Naive thymus-derived CD4-positive, alpha-beta T cell (primary cell): ENCODE measurements around the gene PHF2. TPM values are rescaled to one million over a fixed set of nuclear protein-coding genes. Genes with fewer than 3 reads are reported as not detected.

Source experiments
- ATAC-seq: fragments of 150-1000 bp; cut with Tn5 transposase; 2 replicates; pipeline ENCODE4 v1.10.0; 2021; ENCODE audit warnings: mild to moderate bottlenecking, moderate library complexity
- CTCF ChIA-PET: fragments of 350-600 bp; sonication (Branson Sonifier 250); formaldehyde crosslinking; loops from one replicate; lab custom pipeline; 2021; ENCODE audit warnings: antibody characterized with exemption; lab: Charles Lee
- POLR2A ChIA-PET: fragments of 350-600 bp; sonication (Branson Sonifier 250); formaldehyde crosslinking; loops from one replicate; lab custom pipeline; 2021; ENCODE audit warnings: antibody characterized with exemption, inconsistent platforms; lab: Charles Lee
- DNase-seq, 9 donors: peaks; one replicate each; pipeline versions ENCODE4 v3.0.0 to v3.0.0-alpha.2; 2020 to 2022; ENCODE audit warnings: mixed read lengths in 1 of 9
- H3K27ac ChIP-seq: one replicate; pipeline ENCODE4 v1.7.0; 2013; ENCODE audit warnings: mild to moderate bottlenecking, low read depth, low read length, moderate library complexity
- H3K27me3 ChIP-seq, 2 donors: one replicate each; pipeline ENCODE4 v1.7.0; 2013; ENCODE audit warnings: low read length in 2 of 2, mild to moderate bottlenecking in 2 of 2, moderate library complexity in 2 of 2; ENCODE audit not compliant: control insufficient read depth in 2 of 2, insufficient read depth in 2 of 2
- H3K36me3 ChIP-seq, 3 experiments: 1 replicate in 2 of 3; 2 replicates in 1 of 3; pipeline ENCODE4 v1.7.0; 2013; ENCODE audit warnings: low read length in 3 of 3, mild to moderate bottlenecking in 3 of 3, moderate library complexity in 1 of 3; ENCODE audit not compliant: insufficient read depth in 3 of 3, control insufficient read depth in 2 of 3
- H3K4me1 ChIP-seq, 2 donors: one replicate each; pipeline ENCODE4 v1.7.0; 2013; ENCODE audit warnings: low read length in 2 of 2, mild to moderate bottlenecking in 2 of 2, moderate library complexity in 1 of 2; ENCODE audit not compliant: control insufficient read depth in 2 of 2, insufficient read depth in 2 of 2
- H3K4me3 ChIP-seq: 2 replicates; pipeline ENCODE4 v1.7.0; 2013; ENCODE audit warnings: mild to moderate bottlenecking, low read length
- H3K9me3 ChIP-seq, 3 experiments: 1 replicate in 2 of 3; 2 replicates in 1 of 3; pipeline ENCODE4 v1.7.0; 2013; ENCODE audit warnings: low read length in 3 of 3; ENCODE audit not compliant: control insufficient read depth in 2 of 3
- H3K27ac Mint-ChIP-seq, 9 donors: one replicate each; pipeline ENCODE4 v1.8.0; 2020 to 2022; ENCODE audit warnings: mixed read lengths in 9 of 9, mild to moderate bottlenecking in 8 of 9, moderate library complexity in 5 of 9, inconsistent platforms in 2 of 9
- H3K27me3 Mint-ChIP-seq, 5 donors: one replicate each; pipeline ENCODE4 v1.8.0; 2021 to 2022; ENCODE audit warnings: mixed read lengths in 5 of 5, mild to moderate bottlenecking in 1 of 5
- H3K36me3 Mint-ChIP-seq, 5 donors: one replicate each; pipeline ENCODE4 v1.8.0; 2020 to 2022; ENCODE audit warnings: mixed read lengths in 5 of 5, mild to moderate bottlenecking in 3 of 5, inconsistent platforms in 1 of 5
- H3K4me1 Mint-ChIP-seq, 7 donors: one replicate each; pipeline ENCODE4 v1.8.0; 2020 to 2022; ENCODE audit warnings: mixed read lengths in 7 of 7, mild to moderate bottlenecking in 3 of 7, inconsistent platforms in 1 of 7
- H3K4me3 Mint-ChIP-seq, 10 donors: one replicate each; pipeline ENCODE4 v1.8.0; 2020 to 2022; ENCODE audit warnings: mild to moderate bottlenecking in 10 of 10, mixed read lengths in 10 of 10, moderate library complexity in 6 of 10, inconsistent platforms in 2 of 10
- H3K9me3 Mint-ChIP-seq, 11 donors: one replicate each; pipeline ENCODE4 v1.8.0; 2020 to 2022; ENCODE audit warnings: mixed read lengths in 11 of 11, mild to moderate bottlenecking in 4 of 11, inconsistent platforms in 1 of 11, moderate library complexity in 1 of 11
- intact Hi-C, 2 donors: fragments of 100-400 bp; cut with micrococcal nuclease; formaldehyde crosslinking; loops; one replicate each; pipeline ENCODE4 v1.15.1; 2023
- polyA plus RNA-seq, 2 donors: library from polyadenylated mRNA; unstranded; fragments of 300-500 nt; fragmentation: Illumina TruSeq; gene quantifications; one replicate each; pipeline ENCODE4 v1.2.3, GENCODE V29; 2021
- total RNA-seq, 6 experiments: library from RNA in 5 of 6; stranded (reverse) in 5 of 6; gene quantifications; 1 replicate in 5 of 6; 2 replicates in 1 of 6; pipeline ENCODE4 v1.2.3 and lab custom pipeline; 2021 to 2026

Gene PHF2
- total and polyA plus RNA-seq, 7 experiments from 2014 or later = 1.0 to 39.3 (median 28.6) TPM

DNA sequence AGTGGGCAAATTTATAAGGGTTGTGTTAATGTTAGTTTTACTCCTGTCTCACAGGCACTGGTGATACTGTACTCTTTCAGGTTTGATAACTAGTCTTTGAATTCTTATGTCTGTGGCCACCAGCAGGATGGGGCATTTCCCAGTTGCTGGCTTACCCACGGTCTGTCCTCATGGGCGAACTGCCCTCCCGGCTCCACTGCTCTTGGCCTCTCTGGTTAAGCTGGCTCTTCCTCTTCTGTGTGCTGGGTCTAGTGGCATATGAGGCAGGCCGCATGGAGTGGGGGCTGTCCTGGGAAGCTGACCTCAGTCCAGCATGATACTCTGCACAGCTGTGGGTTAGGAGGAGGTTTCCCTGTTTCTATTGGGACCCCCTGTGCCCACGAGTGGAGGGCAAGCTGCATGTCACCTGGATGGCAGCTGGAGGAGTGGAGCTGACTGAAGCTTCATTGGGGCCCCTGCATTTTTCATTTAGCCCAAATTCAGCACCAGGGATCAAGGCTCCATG lies 19.5 kb downstream of the PHF2 start:
- POLR2A ChIA-PET = no interaction called here
- DNase-seq (no peak), ATAC-seq (no peak)
- Mint-ChIP-seq H3K36me3 (no peaks in the 10 kb centered on the region), H3K27ac (peak overlapping the region in 8 of 9 donors; percentile 16 to 72 (median 48)), H3K9me3 (no peaks in the 10 kb centered on the region), H3K27me3 (no peaks in the 10 kb centered on the region), H3K4me1 (peaks cover 39 to 82% (median 77%) of the 10 kb centered on the region in 7 donors), H3K4me3 (peak overlapping the region in 1 of 10 donors; percentile 4)
- intact Hi-C loops = no loop called here
- Histone ChIP-seq H3K27ac (no peak overlapping the region), H3K4me1 (peaks cover 28 to 39% of the 10 kb centered on the region in 2 donors), H3K36me3 (no peaks in the 10 kb centered on the region), H3K4me3 (no peak overlapping the region), H3K27me3 (no peaks in the 10 kb centered on the region), H3K9me3 (no peaks in the 10 kb centered on the region)
- CTCF ChIA-PET = no interaction called here

DNA sequence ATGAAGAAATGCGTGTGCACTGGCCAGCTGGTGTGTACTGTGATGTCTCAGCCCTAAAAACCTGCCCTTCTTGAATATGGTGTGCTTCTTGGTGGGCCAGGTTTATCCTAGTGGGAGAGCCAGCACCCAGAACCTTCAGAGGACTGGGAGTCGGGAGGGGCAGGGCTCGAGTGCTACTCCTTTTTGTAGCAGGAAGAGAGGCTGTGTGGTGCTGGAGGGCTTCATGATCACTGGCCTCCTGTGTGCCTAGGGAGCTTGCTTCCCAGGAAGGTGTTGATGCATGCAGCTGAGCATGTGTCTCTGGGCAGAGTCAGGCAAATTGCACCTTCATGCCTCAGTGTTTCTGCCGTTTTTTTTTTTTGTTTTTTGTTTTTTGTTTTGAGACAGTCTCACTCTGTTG lies 20.0 kb downstream of the PHF2 start:
- ATAC-seq (no peak), DNase-seq (no peak)
- ChIA-PET POLR2A (no interaction called here), CTCF (no interaction called here)
- H3K4me3 ChIP-seq = no peak overlapping the region
- Mint-ChIP-seq H3K9me3 (no peaks in the 10 kb centered on the region), H3K4me3 (peak overlapping the region in 1 of 10 donors; percentile 4), H3K4me1 (peaks cover 43 to 82% (median 77%) of the 10 kb centered on the region in 7 donors), H3K27ac (peak overlapping the region in 7 of 9 donors; percentile 16 to 72 (median 40)), H3K36me3 (no peaks in the 10 kb centered on the region), H3K27me3 (no peaks in the 10 kb centered on the region)
- H3K36me3 ChIP-seq = no peaks in the 10 kb centered on the region
- intact Hi-C loops = no loop called here
- no peaks in the 10 kb centered on the region for H3K9me3 ChIP-seq
- H3K27ac ChIP-seq = no peak overlapping the region
- H3K27me3 ChIP-seq = no peaks in the 10 kb centered on the region
- H3K4me1 ChIP-seq = peaks cover 30 to 41% of the 10 kb centered on the region in 2 donors

DNA sequence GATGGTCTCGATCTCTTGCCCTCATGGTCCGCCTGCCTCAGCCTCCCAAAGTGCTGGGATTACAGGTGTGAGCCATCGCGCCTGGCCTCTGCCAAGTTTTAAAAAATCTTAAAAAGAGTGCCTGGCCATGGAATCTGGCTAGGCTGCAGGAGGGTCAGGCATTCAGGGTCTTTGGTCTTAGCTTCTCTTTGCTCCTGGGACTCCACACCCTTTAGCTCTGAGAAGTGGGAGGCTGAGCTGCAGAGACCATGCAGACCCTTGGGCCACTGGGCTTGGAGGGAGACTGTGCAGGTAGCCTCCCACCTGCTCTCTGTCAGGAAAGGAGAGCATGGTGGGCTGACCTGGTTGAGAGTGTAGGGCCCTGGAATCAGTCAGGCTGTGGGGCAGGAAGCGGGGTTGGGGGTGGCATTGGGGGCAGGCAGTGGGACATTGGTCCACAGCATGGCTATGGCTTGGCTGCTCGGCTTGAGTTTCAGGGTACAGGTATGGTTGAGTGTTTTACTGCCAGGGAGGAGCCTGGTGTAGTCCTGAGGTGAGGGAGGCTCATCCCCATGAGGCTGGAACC lies 20.8 kb downstream of the PHF2 start:
- H3K27me3 ChIP-seq = no peaks in the 10 kb centered on the region
- peaks cover 49 to 83% (median 76%) of the 10 kb centered on the region in 7 donors for H3K4me1 Mint-ChIP-seq
- H3K4me1 ChIP-seq = peaks cover 30 to 41% of the 10 kb centered on the region in 2 donors
- peak overlapping the region in 4 of 10 donors; percentile 11 to 67 (median 22) for H3K4me3 Mint-ChIP-seq
- DNase-seq = no peak
- no peaks in the 10 kb centered on the region for H3K9me3 ChIP-seq
- intact Hi-C loops = no loop called here
- H3K36me3 ChIP-seq = no peaks in the 10 kb centered on the region
- no peak overlapping the region for H3K27ac ChIP-seq
- H3K36me3 Mint-ChIP-seq = peaks cover 0 to 1% (median 0%) of the 10 kb centered on the region in 5 donors
- H3K9me3 Mint-ChIP-seq = no peaks in the 10 kb centered on the region
- no peaks in the 10 kb centered on the region for H3K27me3 Mint-ChIP-seq
- ChIA-PET POLR2A (no interaction called here), CTCF (interaction anchor here (0.6 kb wide), 1 partner anchor 456 kb away, joined by 3 read pairs; no protein-coding TSS in a partner anchor)
- ATAC-seq = no peak
- H3K4me3 ChIP-seq = no peak overlapping the region
- H3K27ac Mint-ChIP-seq = peak overlapping the region in 6 of 9 donors; percentile 3 to 81 (median 54)

DNA sequence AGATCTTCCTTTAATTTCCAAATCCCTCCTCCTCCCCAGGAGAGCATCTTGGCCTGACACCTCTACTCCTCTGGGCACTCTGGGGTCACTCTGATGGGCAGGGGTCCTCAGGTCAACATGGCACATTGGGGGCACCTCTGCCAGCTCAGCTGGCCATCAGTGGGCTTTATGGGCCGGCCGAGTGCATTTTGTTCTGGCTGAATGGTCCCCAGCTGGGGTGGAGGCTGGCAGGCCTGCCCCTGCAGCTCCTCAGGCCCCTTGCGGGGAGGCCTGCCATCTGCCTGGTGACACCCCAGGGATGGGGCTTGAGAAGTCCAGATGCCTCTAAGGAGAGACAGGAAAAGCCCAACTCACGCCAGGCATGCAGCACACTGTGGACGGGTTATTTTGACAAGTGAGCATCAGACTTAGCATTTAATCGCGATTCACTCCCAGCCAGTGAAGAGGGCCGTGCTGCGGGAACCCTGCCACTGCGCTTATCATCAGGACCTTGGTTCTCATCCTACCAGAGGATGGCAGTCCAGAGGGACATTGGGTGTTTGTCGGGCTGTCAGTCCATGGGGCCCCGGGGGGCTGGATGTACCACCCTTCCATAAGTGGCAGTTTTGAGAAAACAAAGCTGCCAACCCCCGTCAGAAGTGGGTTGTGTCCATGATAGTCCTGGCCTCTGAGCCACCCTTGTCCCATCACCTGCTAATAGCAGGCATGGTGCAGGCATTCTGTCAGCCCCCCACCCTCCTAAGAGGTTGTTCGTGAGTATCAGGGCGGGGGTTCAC lies 21.7 kb downstream of the PHF2 start:
- Histone ChIP-seq H3K9me3 (no peaks in the 10 kb centered on the region), H3K4me1 (peaks cover 30 to 41% of the 10 kb centered on the region in 2 donors), H3K36me3 (no peaks in the 10 kb centered on the region), H3K27me3 (no peaks in the 10 kb centered on the region), H3K4me3 (no peak overlapping the region), H3K27ac (peak overlapping the region; percentile 50)
- Mint-ChIP-seq H3K27ac (peak overlapping the region in 8 of 9 donors; percentile 3 to 96 (median 73)), H3K36me3 (peaks cover 0 to 3% (median 0%) of the 10 kb centered on the region in 5 donors), H3K27me3 (no peaks in the 10 kb centered on the region), H3K9me3 (no peaks in the 10 kb centered on the region), H3K4me3 (peak overlapping the region in 8 of 10 donors; percentile 12 to 83 (median 62)), H3K4me1 (peaks cover 51 to 78% (median 70%) of the 10 kb centered on the region in 7 donors)
- CTCF ChIA-PET = interaction anchor here (0.6 kb wide), 2 partner anchors 14 to 457 kb away, joined by 3 to 4 read pairs; no protein-coding TSS in a partner anchor
- ATAC-seq = no peak
- no peak for DNase-seq
- intact Hi-C loops = no loop called here
- POLR2A ChIA-PET = no interaction called here

DNA sequence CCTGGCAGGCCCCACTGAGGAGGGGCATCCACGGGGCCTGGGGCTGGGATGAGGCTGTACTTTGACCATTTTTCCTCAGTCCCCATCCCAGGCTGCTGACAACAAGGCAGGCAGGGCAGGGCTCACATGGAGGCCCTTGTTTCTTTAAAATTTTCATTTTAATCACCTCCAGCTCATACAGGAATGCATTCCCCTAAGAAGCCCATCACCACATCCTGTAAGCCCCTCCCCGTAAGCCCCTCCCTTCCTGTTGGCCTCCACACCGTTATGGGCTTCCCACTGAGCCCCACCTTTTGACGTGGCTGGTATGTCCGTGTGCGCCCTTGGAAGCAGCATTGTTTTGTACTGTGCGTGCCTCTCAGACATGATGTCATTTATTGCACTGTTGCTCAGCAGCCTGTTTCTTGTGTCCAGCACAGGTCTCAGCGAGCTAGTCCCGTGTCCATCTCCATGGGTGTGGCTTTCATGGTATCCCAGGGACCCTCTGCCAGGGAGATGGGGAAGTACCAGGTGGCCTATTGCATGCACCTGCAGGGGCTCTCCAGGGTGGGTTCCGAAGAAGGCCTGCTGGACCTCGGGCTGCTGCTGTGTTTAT lies 22.4 kb downstream of the PHF2 start:
- peaks cover 0 to 5% (median 3%) of the 10 kb centered on the region in 5 donors for H3K36me3 Mint-ChIP-seq
- Histone ChIP-seq H3K4me3 (no peak overlapping the region), H3K27me3 (no peaks in the 10 kb centered on the region), H3K9me3 (no peaks in the 10 kb centered on the region), H3K27ac (peak overlapping the region; percentile 50), H3K4me1 (peaks cover 30 to 41% of the 10 kb centered on the region in 2 donors), H3K36me3 (no peaks in the 10 kb centered on the region)
- intact Hi-C loops = no loop called here
- H3K4me3 Mint-ChIP-seq = peak overlapping the region; percentile 41 to 83 (median 68)
- ChIA-PET CTCF (interaction anchor here (0.9 kb wide), 1 partner anchor 33 kb away, joined by 4 read pairs; no protein-coding TSS in a partner anchor), POLR2A (no interaction called here)
- no peaks in the 10 kb centered on the region for H3K9me3 Mint-ChIP-seq
- peaks cover 48 to 76% (median 64%) of the 10 kb centered on the region in 7 donors for H3K4me1 Mint-ChIP-seq
- DNase-seq = peak in 6 of 9 donors; percentile 22 to 65 (median 45)
- peak overlapping the region; percentile 22 to 96 (median 81) for H3K27ac Mint-ChIP-seq
- H3K27me3 Mint-ChIP-seq = no peaks in the 10 kb centered on the region
- ATAC-seq = peak; percentile 50
